Measurements from ENCODE around the gene SPNS3.

Gene SPNS3

DNA sequence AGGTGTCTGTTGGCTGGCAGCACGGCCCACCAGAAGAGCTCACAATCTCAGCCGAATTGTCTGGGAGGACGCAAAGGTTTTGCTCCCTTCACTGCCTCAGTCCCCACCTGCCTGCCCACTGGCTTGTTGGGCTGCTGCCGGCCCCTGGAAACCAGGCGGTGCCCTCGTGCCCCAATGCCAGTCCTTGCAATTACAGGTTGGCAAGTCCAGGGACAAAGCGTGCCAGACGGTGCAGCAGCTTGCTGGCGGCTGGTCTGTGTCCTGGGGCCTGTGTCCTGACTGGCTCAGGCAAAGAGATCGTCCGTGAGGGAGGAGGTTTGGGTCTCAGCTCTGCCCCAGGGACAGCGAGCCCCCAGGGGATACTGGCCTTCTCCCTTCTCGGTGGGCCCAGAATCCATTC, 40.4 kb downstream of the SPNS3 start:
- no peak for DNase-seq

- DNase-seq = no peak
These were observed 41.3 kb downstream of the SPNS3 start for GRCh38 chr17:4475001-4475400.

GRCh38 chr17:4475463-4475862, 41.7 kb downstream of the SPNS3 start:
- no peak for DNase-seq

DNA sequence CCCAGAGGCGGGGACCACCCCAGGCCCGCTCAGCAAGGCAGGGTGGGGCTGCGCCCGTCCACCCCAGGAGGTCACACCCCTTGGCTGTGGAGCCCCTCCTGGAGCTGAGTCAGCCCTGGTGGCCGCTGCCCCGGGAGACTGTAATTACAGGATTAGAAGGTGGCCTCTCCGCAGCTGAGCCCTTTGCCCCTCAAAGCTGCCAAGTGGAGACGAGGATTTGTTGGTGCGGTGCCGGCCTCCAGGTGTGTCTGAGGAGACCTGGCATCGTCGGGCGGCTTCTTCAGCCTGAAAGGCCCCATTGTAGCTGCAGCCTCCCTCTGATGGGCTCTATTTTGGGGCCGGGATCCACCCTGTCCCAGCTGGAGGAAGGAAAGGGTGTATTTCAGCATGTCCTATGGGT, 42.3 kb downstream of the SPNS3 start:
- no peak for DNase-seq

DNA sequence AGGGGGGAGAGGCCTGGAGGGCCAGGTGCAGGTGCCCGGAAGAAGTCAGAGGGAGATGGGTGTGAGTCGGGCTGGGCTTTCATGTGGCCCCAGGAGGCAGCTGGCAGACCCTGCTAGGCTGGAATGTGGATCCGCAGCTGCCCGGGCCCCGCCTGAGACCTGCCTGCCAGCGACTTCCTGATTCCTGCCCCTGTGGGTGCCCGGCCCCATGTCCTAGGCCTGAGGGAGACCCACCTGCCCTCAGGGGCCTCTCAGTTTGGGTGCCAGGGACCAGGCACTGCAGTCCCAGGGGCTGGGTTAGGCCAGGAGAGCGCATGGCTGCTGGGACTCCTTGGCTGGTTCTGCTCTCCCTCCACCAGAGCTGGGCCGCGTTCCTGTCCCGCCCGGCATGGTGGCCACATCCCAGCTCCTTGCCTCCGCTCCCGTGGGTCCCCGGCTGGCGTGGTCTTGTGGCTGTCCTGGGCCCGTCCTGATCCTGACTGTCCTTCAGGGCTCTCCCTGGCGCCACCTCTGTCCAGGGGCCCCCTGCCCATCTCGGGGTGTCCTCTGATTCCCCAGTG, 42.9 kb downstream of the SPNS3 start:
- DNase-seq = no peak

- no peak for DNase-seq
These were observed 43.6 kb downstream of the SPNS3 start for GRCh38 chr17:4477255-4477791.

- no peak for DNase-seq
These were observed 44.6 kb downstream of the SPNS3 start for GRCh38 chr17:4478318-4478830.

DNA sequence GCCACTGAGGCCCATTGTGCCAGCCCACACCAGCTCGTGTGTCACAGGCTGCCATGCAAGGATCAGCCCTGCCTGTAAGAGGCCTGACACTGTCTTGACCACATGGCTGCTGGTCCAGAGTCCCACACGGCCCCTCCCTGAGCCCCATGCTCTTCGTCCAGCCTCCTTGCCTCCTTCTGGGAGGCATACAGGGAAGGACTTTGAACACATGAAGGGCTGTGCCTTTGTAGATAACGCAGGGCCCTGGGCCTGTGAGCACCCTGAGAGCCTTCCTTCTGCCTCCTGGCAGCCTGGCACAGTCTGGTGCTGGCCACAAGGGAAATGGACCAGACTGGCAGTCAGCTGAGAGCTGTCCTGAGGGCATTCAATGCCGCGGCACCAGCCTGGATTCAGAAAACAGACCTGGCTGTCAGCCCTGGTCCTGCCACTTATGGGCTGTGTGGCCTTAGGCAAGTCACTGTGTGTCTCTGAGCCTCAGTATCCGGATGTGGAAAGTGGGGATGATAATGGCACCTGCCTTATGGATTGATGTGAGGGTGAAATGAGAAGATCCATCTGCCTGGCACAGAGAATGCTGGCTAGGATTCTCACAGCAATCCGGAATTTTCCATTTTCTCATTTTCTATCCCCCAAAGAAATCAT, 45.7 kb downstream of the SPNS3 start:
- DNase-seq = no peak

- DNase-seq = no peak
These were observed 46.4 kb downstream of the SPNS3 start for GRCh38 chr17:4479982-4480751.

DNA sequence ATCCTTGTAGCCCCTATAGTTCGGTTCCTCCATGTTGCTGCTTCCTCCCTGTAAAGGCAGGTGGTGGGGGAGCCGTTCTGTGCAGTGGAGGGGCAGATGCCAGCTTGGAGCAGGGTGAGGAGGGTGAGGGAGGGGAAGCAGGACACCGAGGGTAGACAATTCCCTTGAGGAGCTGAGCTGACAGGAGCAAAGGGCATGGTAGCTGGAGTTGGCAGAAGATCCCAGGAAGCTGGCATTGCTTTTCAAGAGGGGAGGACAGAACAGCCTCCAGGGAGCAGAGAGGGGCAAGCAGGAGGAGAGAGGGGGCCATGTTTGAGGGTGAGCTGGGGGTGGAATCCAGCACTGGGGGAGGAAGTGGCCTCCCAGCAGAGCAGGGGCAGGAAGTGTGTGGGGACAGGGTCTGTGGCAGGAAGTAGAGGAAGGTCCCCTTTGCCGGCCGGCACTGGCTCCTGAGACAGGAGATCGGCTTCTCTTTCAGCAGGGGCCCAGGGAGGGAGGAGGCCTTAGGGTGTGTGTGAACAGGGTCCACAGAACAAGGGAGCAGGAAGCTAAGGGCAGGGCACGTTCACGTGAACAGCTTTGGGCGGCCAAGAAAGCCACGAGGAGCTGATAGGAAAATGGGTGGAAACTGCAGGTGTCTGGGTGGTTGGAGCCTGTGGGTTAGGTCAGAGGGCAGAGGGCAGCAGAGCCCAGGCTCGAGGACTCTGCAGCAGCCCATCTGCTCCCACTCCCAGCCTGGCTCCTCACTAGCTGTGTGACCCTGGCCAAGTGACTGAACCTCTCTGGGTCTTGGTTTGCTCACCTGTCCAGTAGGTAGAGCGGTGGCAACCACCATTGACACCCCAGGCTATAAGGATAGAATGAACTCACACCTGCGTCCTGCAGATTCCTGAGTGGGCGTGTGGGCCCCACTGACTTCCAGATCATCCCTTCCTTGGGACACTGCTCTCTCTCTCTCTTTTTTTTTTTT, 47.5 kb downstream of the SPNS3 start:
- DNase-seq = no peak

DNA sequence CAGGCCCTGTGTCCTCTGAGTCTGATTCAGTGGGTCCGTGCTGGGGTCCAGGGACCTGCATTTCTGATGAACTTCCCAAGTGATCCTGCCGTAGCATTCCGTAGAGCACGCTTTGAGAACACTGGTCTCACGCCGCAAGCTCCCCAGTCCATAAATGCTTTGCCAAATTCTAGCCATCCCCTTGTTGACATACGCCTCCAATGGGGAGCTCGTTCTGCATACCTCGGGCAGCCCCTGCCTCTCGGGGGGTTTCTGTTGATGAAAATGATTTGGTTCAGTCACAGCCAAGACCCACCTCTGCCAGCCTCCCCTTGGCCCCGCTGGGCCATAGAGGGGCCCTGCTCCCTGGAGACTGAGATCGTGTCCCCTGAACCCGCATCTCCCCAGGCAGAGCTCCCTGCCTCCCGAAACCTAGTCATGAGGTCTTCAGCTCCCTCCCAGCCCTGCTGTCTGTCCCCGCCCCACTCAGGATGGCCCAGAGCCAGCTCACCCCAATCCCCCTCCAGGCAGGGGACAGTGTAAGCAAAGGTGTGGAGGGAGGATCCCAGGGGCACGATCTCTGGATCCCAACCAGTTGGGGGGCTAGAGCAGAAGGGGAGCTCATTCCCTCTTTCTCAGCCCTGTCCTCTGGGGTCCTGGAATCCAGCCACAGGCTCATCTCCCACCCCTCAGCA, 48.7 kb downstream of the SPNS3 start:
- no peak for DNase-seq

GRCh38 chr17:4483012-4483840, 49.5 kb downstream of the SPNS3 start:
- DNase-seq = no peak

GRCh38 chr17:4485676-4486646, 52.2 kb downstream of the SPNS3 start:
- no peak for DNase-seq

GRCh38 chr17:4487296-4487695, 53.6 kb downstream of the SPNS3 start:
- DNase-seq = no peak

DNA sequence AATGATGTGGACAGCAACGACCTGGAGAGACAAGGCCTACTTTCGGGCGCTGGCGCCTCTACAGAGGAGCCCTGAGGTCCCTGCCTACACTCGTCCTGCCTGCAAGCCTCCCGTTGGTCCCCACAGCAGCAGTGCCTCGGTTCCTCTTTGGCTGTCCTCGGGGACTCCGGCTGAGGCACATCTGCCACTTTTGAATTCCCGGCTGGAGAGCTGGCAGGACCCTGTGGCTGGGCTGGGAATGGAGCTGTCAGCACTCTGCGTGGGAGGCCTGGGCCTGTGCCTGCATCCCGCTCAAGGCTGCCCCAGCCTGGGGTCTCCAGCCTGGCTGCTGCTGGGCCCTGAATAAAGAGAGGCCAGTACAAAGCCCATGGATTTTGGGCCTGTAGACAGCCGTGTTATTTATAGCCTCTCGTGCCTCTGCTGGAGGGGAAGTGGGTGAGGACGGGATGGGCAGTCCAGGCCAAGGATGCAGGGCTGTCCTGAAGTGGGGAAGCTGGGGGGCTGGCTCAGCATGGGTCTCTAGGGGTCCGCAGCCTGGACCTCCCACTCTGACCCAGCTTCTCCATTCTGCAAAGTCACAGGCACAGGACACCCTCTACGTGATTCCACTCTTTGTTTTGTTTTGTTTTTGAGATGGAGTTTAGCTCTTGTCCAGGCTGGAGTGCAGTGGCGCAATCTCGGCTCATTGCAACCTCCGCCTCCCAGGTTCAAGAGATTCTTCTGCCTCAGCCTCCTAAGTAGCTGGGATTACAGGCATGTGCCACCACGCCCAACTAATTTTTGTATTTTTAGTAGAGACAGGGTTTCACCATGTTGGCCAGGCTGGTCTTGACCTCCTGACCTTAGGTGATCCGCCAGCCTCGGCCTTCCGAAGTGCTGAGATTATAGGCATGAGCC, 54.3 kb downstream of the SPNS3 start:
- no peak for DNase-seq

- DNase-seq = no peak
These were observed 55.4 kb downstream of the SPNS3 start for GRCh38 chr17:4488989-4489595.

GRCh38 chr17:4490109-4490591, 56.4 kb downstream of the SPNS3 start:
- no peak for DNase-seq

- no peak for DNase-seq
These were observed 56.9 kb downstream of the SPNS3 start for GRCh38 chr17:4490637-4491061.
